Hepatocyte (in vitro differentiated cells): ENCODE results near the gene KCNN3. TPM values are rescaled to one million over a fixed set of nuclear protein-coding genes. Genes with fewer than 3 reads are reported as not detected.

Experiments
- DNase-seq: peaks from one replicate; pipeline ENCODE4 v3.0.0-alpha.2; 2016; ENCODE audit warnings: low spot score
- H2AFZ ChIP-seq: fragments of 200-600 bp; sonication (generic); 2 replicates; pipeline ENCODE4 v1.6.0; 2016; ENCODE audit warnings: antibody characterized with exemption, mild to moderate bottlenecking
- H3K27ac ChIP-seq: fragments of 200-600 bp; sonication (generic); 2 replicates; pipeline ENCODE4 v1.5.1; 2016; ENCODE audit warnings: mild to moderate bottlenecking
- H3K27me3 ChIP-seq: fragments of 200-600 bp; sonication (generic); 2 replicates; pipeline ENCODE4 v1.6.1; 2016
- H3K36me3 ChIP-seq: fragments of 200-600 bp; sonication (generic); replicated peaks from 2 replicates; pipeline ENCODE4 v1.5.1; 2016; ENCODE audit warnings: low read depth; ENCODE audit not compliant: insufficient read depth
- H3K4me1 ChIP-seq: fragments of 200-600 bp; sonication (generic); 2 replicates; pipeline ENCODE4 v1.5.1; 2016; ENCODE audit warnings: mild to moderate bottlenecking, moderate library complexity; ENCODE audit not compliant: insufficient read depth
- H3K4me2 ChIP-seq: fragments of 200-600 bp; sonication (generic); 2 replicates; pipeline ENCODE4 v1.6.0; 2016
- H3K4me3 ChIP-seq: fragments of 200-600 bp; sonication (generic); 2 replicates; pipeline ENCODE4 v1.5.1; 2016; ENCODE audit warnings: mild to moderate bottlenecking
- H3K79me2 ChIP-seq: fragments of 200-600 bp; sonication (generic); 2 replicates; pipeline ENCODE4 v1.6.0; 2017; ENCODE audit warnings: mild to moderate bottlenecking
- H3K9me2 ChIP-seq: fragments of 200-600 bp; sonication (generic); replicated peaks from 2 replicates; pipeline ENCODE4 v1.6.0; 2017; ENCODE audit warnings: mild to moderate bottlenecking; ENCODE audit not compliant: insufficient read depth
- H3K9me3 ChIP-seq: fragments of 200-600 bp; sonication (generic); 2 replicates; pipeline ENCODE4 v1.5.1; 2016; ENCODE audit warnings: low read depth, mild to moderate bottlenecking
- H4K20me1 ChIP-seq: fragments of 200-600 bp; sonication (generic); 2 replicates; pipeline ENCODE4 v1.6.0; 2016; ENCODE audit warnings: mild to moderate bottlenecking; ENCODE audit not compliant: insufficient read depth, poor library complexity, severe bottlenecking
- EZH2 ChIP-seq: fragments of 200-600 bp; sonication (generic); IDR thresholded peaks from 2 replicates; pipeline ENCODE4 v1.6.1; 2016; ENCODE audit warnings: antibody characterized with exemption, mild to moderate bottlenecking, borderline replicate concordance
- EZH2phosphoT487 ChIP-seq: fragments of 200-600 bp; sonication (generic); IDR thresholded peaks from one replicate; pipeline ENCODE4 v1.6.1; 2018; ENCODE audit warnings: antibody characterized with exemption, mild to moderate bottlenecking, low read depth, moderate library complexity; ENCODE audit not compliant: unreplicated experiment, severe bottlenecking
- WGBS: methylation state at CpG from one replicate; pipeline ENCODE4 v1.1.6; 2016; ENCODE audit warnings: low lambda C conversion rate; ENCODE audit errors: missing lambda C conversion rate; 5-methylcytosine and 5-hydroxymethylcytosine counted together
- polyA plus RNA-seq: library from polyadenylated mRNA; unstranded; fragments of >200 nt; fragmentation: Nextera tagmentation; extraction: Ambion mirVana; gene quantifications from 2 replicates; pipeline ENCODE4 v1.2.1, GENCODE V29; 2016
- total RNA-seq: library from RNA; depleted of rRNA; stranded (reverse); fragments of >200 nt; gene quantifications from 2 replicates; pipeline ENCODE4 v1.2.3, GENCODE V29; 2014
- TF ChIP-seq, protein P1 (sequence below): fragments of 200-600 bp; sonication (generic); IDR thresholded peaks from 2 replicates; pipeline ENCODE4 v1.5.1; 2016; ENCODE audit warnings: antibody characterized with exemption, mild to moderate bottlenecking; ENCODE audit not compliant: poor library complexity

Gene KCNN3
- total and polyA plus RNA-seq, 2 experiments from 2014 or later = 0.56 to 0.67 TPM

GRCh38 chr1:154663471-154664060, 206.5 kb downstream of the KCNN3 start:
- no peak for DNase-seq
- H3K4me2 ChIP-seq = no peak overlapping the region
- TF ChIP-seq, protein P1, sequence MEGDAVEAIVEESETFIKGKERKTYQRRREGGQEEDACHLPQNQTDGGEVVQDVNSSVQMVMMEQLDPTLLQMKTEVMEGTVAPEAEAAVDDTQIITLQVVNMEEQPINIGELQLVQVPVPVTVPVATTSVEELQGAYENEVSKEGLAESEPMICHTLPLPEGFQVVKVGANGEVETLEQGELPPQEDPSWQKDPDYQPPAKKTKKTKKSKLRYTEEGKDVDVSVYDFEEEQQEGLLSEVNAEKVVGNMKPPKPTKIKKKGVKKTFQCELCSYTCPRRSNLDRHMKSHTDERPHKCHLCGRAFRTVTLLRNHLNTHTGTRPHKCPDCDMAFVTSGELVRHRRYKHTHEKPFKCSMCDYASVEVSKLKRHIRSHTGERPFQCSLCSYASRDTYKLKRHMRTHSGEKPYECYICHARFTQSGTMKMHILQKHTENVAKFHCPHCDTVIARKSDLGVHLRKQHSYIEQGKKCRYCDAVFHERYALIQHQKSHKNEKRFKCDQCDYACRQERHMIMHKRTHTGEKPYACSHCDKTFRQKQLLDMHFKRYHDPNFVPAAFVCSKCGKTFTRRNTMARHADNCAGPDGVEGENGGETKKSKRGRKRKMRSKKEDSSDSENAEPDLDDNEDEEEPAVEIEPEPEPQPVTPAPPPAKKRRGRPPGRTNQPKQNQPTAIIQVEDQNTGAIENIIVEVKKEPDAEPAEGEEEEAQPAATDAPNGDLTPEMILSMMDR = no peak
- TF ChIP-seq EZH2phosphoT487 = no peak
- TF ChIP-seq EZH2 = no peak
- H3K79me2 ChIP-seq = no peaks in the 10 kb centered on the region
- no peaks in the 10 kb centered on the region for H3K9me2 ChIP-seq
- H3K27ac ChIP-seq = no peak overlapping the region
- no peaks in the 10 kb centered on the region for H4K20me1 ChIP-seq
- 42% methylated on average over 2 of the region's 2 CpGs for WGBS
- no peaks in the 10 kb centered on the region for H3K4me1 ChIP-seq
- no peaks in the 10 kb centered on the region for H3K9me3 ChIP-seq
- H3K27me3 ChIP-seq = peaks cover 7% of the 10 kb centered on the region
- no peak overlapping the region for H3K4me3 ChIP-seq
- no peaks in the 10 kb centered on the region for H3K36me3 ChIP-seq
- H2AFZ ChIP-seq = no peak overlapping the region

- TF ChIP-seq EZH2phosphoT487 (no peak), EZH2 (no peak)
- TF ChIP-seq, protein P1 = no peak
- H3K9me2 ChIP-seq = no peaks in the 10 kb centered on the region
- 33% methylated on average over 2 of the region's 2 CpGs for WGBS
Measured at GRCh38 chr1:154661110-154661509, 209.0 kb downstream of the KCNN3 start.

DNA sequence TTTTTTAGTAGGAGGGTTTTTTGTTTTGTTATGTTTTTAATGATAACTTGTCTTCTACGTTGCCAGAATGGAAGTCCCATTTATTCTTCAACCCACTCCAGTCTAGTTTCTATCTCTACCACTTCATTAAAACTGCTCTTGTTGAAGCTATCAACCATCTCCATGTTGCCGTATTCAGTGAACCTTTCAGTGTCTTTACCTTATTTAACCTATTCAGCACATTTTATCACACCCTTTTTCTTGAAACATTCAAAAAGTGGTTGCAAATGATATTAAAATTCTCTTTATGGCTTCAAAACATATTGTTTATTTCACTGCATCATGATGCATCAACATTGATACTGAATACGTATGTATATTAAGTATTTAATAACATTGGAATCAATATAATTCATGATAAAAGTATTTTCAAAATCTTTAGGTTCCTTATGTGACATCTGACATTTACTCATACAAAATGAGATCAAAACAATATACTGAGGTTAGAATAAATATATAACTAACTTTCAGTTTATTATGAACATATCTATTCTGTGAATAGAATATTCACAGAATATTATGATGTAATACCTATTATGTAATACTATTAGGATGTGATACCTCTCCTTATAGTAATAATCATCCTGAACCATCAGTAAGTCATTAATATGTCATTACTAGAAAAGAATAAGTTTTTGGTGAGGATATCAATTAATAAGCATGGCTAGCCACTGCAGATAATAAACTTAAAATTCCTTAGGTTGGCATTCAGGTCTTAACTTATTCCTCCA, 210.1 kb downstream of the KCNN3 start:
- Histone ChIP-seq H3K36me3 (no peaks in the 10 kb centered on the region), H3K9me2 (no peaks in the 10 kb centered on the region), H3K4me3 (no peak overlapping the region), H3K4me2 (no peak overlapping the region), H4K20me1 (no peaks in the 10 kb centered on the region), H3K27ac (no peak overlapping the region), H2AFZ (no peak overlapping the region), H3K27me3 (peaks cover 14% of the 10 kb centered on the region), H3K79me2 (no peaks in the 10 kb centered on the region), H3K9me3 (no peaks in the 10 kb centered on the region), H3K4me1 (no peaks in the 10 kb centered on the region)
- TF ChIP-seq, protein P1 = no peak
- DNase-seq = no peak
- 84% methylated on average over 3 of the region's 3 CpGs for WGBS

More at GRCh38 chr1:154661110-154661509, 209.0 kb downstream of the KCNN3 start:
- H3K4me3 ChIP-seq = no peak overlapping the region
- no peak overlapping the region for H3K4me2 ChIP-seq
- no peak overlapping the region for H2AFZ ChIP-seq
- DNase-seq = no peak
- H3K27ac ChIP-seq = no peak overlapping the region
- peaks cover 14% of the 10 kb centered on the region for H3K27me3 ChIP-seq
- no peaks in the 10 kb centered on the region for H3K9me3 ChIP-seq
- no peaks in the 10 kb centered on the region for H3K79me2 ChIP-seq
- H4K20me1 ChIP-seq = no peaks in the 10 kb centered on the region
- H3K36me3 ChIP-seq = no peaks in the 10 kb centered on the region
- no peaks in the 10 kb centered on the region for H3K4me1 ChIP-seq
